Left cardiac atrium (tissue), 4 donors: ENCODE data around the gene LTF. TPM values are rescaled to one million over a fixed set of nuclear protein-coding genes. Genes with fewer than 3 reads are reported as not detected.
"Not testable (repeated sequence)": the region's sequence is repeated elsewhere in the genome, so short reads cannot be mapped to it uniquely, and the experiment has no call there.

Experiments used
- ATAC-seq, 2 donors: fragments of 200-7000 bp; cut with Tn5 transposase; one replicate each; pipeline ENCODE4 v1.9.1; 2020; ENCODE audit warnings: mild to moderate bottlenecking in 2 of 2, moderate library complexity in 2 of 2
- DNase-seq: peaks from one replicate; pipeline ENCODE4 v3.0.0-alpha.2; 2020
- intact Hi-C, 2 donors: fragments of 100-400 bp; cut with DNase I; formaldehyde crosslinking; loops; one replicate each; pipeline versions ENCODE4 v1.14.1 to v1.15.1; 2022 to 2023
- long read RNA-seq: library from polyadenylated mRNA; unstranded; transcript quantifications from one replicate; pipeline ENCODE4 v2.0.0, GENCODE V29; 2021
- total RNA-seq, 2 donors: library from RNA; stranded (reverse); fragmentation: NEBNext Ultra II Directional; extraction: Animal tissue kit (Norgen Biotek cat#: 25700); gene quantifications; one replicate each; pipeline ENCODE4 v1.2.1, GENCODE V29; 2021
- donor health status: DM: no; HTN: yes; CAD: no.
- donor health status: DM: no; HTN: yes; CAD: no; lungs with severe emphysema.
- donor health status: DM: yes; HTN: yes; CAD: no.
- donor health status: Dilated cardiomyopathy.

LTF gene
- 1 to 10 TPM; 2.9 to 3.1 TPM for total RNA-seq
- long read RNA-seq, partial matches to known transcripts, result 0 of 5 reads
- long read RNA-seq, other reads (novel, unspliced or antisense), result 2 of 5 reads

GRCh38 chr3:46464326-46465195 is at the start of gene LTF:
Gene LTF (minus strand): TSS chr3:46464905. CDS start chr3:46464867, 38 bp downstream.
- intact Hi-C loops, result no loop called here
- no peak for DNase-seq
- ATAC-seq, result no peak

GRCh38 chr3:46512191-46512749 is 47.6 kb upstream of the LTF start:
- no peak for DNase-seq
- no peak for ATAC-seq
- intact Hi-C loops, result no loop called here

DNA sequence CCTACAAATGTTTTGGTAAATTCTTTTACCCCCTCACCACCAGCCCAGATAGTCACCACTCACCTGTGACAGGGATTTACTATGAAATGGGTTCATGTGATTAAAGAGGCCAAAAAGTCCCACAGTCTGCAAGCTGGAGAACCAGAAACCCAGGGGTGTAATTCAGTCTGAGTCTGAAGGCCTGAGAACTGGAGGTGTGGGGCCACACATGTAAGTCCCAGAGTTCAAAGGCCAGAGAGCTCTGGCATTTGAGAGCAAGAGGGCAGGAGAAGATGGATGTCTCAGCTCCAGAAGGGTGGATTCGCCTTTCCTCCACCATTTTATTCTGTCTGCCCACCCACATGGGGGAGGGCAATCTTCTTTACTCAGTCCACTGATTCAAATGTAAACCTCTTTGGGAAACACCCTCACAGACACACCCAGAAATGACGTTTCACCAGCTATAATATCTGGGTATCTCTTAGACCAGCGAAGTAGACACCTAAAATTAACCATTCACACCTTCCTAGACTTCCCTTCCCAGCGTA is 45.0 kb upstream of the LTF start:
- DNase-seq (no peak), ATAC-seq (no peak)
- intact Hi-C loops, result no loop called here

- no peak for ATAC-seq
- intact Hi-C loops, result no loop called here
These were observed 44.3 kb upstream of the LTF start for GRCh38 chr3:46508850-46509591.

DNA sequence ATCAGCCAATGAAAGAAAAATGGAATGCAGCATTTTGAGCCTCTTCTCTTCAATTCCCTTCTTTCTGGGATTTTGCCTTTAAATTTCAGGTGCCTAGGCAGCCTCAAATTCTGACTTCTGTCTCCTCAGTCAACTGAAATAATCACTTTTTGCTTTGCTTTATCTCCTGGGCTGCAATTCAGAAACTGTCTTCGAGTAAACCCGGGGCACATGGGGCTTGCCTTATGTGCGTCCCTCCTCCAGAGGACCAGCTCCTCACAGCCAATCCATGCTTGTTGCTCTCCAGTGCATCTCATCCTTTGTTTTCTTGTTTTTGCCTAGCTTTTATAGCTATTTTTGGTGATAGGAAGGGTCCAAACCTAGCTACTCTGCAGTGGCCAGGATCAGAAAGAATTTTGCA is 41.8 kb upstream of the LTF start:
- ATAC-seq (no peak), DNase-seq (no peak)
- intact Hi-C loops, result no loop called here

More at GRCh38 chr3:46508850-46509591, 44.3 kb upstream of the LTF start:
- no peak for DNase-seq

DNA sequence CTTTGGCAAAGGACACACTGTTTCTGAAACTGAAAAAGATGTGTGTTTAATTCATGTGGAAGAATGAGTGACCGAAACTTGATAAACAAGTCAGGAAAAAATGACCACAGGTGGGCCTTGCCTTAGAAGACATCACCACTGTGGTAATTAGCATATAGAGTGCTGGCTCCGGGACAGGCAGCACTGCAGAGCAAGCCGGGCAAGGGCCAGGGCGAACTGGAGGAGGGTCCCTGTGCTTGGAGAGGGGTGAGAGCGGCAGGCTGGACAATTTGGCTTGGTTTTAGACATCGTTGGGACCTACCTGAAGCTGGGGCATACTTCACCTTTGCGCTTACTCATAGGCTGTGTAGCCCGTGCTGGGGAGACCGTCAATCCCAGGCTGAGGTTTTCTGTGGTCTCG is 41.2 kb upstream of the LTF start:
- intact Hi-C loops, result no loop called here
- DNase-seq (no peak), ATAC-seq (no peak)

GRCh38 chr3:46504789-46505188 is 40.1 kb upstream of the LTF start:
- intact Hi-C loops, result no loop called here
- no peak for DNase-seq
- no peak for ATAC-seq

GRCh38 chr3:46503200-46503874 is 38.6 kb upstream of the LTF start:
- intact Hi-C loops, result no loop called here
- no peak for DNase-seq
- ATAC-seq, result no peak

DNA sequence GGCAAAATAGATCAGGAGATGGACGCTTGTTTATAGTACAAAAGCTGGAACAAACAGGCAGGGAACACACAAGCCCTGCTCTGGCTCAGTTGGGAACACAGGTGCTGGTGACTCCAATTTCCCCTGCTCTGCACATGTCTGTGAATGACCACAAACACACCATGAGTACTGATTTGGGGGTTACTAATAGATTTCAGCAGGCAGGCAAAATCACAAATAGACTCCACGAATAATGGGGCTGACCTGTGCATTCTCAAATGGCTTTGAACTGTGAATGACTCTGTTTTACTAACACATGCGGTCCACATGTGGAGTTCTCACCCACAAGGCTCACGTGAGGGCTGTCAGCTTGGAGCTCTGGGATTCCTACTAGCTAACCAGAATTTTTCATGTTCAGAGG is 37.0 kb upstream of the LTF start:
- DNase-seq (no peak), ATAC-seq (no peak)
- intact Hi-C loops, result no loop called here

DNA sequence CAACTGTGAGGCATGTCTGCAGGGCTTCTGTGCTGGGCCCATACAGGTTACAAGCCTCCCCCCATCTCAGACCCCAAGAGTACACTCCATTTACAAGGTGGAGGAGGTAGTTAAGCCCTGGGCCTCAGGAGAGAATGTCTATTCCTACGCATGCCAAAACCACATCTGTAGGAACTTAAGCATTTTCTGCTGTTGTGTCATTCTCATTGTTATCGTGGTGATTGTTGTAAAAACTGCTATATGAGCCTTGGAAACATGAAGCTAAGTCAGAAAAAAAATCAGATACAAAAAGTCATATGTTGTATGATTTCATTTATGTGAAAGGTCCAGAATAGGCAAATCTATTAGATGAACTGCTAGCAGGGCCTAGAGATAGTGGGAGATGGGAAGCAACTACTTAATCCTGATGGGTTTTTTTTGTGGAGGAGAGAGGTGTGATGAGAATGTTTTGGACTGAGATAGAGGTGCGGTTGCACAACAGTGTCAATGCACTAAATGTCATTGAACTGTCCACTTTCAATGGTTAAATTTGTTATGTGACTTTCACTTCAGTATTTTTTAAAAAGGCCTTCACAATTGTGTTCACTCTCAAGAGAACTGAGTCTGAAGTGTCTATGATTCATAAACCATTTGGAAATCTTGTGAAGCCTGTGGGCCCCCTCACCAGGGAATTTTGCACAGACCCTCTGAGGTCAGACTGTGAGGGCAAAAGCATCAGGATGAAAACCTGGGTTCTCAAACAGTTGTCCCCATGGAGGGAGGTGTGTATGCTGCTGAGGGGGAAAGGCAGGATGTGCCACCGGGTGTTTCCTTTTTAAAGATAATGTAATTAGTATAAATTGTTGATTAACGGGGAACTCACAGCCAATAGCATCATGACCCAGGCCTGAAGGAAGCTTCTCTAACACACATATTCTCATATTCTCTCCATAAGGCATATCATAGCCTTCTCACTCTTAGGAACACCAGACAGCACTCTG is 36.2 kb upstream of the LTF start:
- ATAC-seq (no peak), DNase-seq (no peak)
- intact Hi-C loops, result no loop called here

DNA sequence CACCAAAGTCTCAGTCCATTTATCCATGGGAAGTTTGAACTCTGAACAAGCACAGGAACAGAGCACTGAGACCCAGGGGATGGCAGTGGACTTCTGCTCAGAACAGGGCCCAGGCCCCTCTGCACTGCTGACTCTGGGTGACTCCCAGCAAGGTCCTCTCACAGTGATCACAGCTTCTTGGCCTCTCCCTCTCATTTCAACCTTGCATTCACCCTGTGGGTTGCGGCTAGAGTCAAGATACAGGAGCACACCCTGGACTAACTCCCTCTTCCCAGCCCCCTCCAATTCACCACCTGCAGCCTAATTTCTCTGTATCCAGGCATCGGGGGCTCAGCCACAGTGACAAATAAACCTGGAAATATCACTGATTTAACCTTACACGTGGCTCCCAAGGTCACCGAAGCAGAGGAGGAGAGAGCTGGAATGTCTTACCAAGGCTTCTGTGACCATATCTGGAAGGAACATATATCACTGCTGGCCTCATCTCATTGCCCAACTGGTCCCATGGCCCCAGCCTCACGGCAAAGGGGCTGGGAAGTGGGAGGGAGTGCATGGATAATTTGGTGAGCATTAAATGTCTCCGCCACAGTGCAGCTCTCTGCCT is 34.3 kb upstream of the LTF start:
- DNase-seq (no peak), ATAC-seq (no peak)
- intact Hi-C loops, result no loop called here

DNA sequence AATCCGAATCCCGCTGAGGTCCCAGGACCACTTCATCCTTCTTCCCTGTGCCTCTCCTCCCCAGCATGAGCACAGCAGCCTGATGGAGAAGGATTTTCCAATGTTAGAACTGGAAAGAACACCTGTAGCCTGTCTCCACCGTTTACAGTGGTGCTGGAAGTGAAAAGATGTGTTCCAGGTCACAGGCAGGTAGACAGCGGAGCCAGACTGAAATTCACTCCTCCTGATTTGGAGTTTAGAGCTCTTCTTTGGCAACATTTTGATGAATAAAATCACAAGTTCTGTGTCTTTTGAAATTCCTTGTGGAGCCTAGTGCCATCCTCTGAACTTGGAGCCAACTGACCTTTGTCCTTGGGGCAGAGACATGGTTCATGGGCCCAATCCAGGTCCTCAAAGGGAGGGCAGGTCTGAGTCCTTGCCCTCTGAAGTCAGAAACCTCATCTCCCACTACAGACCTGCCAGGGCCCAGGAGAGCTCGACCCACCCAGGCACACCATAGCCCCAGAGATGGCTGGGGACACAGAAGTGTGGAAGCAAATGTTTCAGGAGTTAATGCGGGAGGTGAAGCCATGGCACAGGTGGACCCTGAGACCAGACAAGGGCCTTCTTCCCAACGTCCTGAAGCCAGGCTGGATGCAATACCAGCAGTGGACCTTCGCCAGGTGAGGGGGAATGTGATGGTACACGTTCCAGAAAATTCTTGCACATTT is 33.0 kb upstream of the LTF start, which contains the start of gene RTP3:
Gene RTP3, plus strand, starts transcription at position 421 of the 710 bp plus-strand sequence. Its CDS starts 87 bp downstream, at position 508.
- DNase-seq, result no peak
- no peak for ATAC-seq
- intact Hi-C loops, result no loop called here

DNA sequence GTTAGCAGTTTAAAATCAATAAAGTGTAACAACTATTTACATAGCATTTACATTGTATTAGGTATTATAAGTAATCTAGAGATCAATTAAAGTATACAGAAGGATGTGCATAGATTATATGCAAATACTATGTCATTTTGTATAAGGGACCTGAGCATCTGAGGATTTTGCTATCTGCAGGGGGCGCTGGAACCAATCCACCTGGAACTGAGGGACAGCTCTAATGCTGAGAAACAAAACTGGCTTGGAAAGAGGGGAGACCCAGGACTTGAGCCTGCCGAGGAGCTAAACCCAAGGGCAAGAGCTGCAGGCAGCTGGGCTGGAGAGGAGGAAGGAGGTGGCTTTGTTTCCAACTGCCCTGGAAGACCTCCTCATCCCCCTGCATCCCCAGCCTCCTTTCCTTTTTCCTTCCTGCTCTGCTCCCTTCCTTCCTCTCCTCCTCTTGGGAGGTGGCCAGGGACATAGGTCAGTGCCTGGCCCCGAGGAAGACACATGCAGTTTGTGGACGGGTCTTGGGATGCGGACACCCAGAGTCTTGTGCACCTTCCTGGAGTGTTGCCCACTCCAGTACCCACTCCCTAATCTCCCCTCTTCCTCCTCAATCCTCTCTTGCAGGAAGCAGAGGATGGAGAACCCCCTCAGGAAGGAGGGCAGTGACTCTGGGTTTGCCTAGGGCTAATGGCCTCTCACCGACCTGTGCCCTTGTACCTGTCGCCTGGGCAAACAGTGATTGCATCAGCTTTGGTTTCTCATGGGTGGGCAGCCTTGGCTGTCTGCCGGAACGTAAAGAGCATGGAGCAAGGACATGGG is 32.2 kb upstream of the LTF start:
- no peak for DNase-seq
- no peak for ATAC-seq
- intact Hi-C loops, result no loop called here

- DNase-seq, result no peak
- ATAC-seq, result no peak
- intact Hi-C loops, result no loop called here
These were observed 31.3 kb upstream of the LTF start for GRCh38 chr3:46495901-46496456.

DNA sequence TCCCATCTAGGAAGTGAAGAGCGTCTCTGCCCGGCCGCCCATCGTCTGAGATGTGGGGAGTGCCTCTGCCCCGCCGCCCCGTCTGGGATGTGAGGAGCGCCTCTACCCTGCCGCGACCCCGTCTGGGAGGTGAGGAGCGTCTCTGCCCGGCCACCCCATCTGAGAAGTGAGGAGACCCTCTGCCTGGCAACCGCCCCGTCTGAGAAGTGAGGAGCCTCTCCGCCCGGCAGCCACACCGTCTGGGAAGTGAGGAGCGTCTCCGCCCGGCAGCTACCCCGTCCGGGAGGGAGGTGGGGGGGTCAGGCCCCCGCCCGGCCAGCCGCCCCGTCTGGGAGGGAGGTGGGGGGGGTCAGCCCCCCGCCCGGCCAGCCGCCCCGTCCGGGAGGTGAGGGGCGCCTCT is 29.8 kb upstream of the LTF start:
- ATAC-seq, intact Hi-C loops, DNase-seq: not testable (repeated sequence)
